ENCODE results near the gene DCLRE1A. TPM values are rescaled to one million over a fixed set of nuclear protein-coding genes. Genes with fewer than 3 reads are reported as not detected.

Gene DCLRE1A
- total and polyA plus RNA-seq, 7 donors, result 3.0 to 7.5 (median 4.8) TPM

DNA sequence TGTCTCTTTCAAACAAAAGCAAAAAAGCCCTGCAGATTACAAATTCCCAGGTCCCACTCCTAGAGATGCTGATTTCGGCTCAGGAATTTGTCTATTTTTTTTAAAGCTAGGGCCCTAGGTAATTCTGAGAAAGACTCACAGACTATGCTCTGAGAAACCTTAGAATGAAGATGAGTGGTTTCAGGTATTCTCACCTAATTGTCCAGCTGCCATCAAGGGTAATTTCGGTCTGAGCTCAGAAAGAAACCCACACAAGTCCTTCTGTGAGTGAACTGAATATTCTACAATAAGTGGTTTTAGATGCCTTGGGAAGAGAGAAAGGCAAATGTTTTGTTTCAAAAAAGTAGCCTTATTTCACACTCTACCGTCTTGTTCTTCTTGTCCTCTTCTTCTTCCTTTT lies 45.7 kb downstream of the DCLRE1A start:
- peaks cover 0 to 4% (median 0%) of the 10 kb centered on the region in 4 donors for H3K4me1 ChIP-seq
- no peaks in the 10 kb centered on the region for H3K27me3 ChIP-seq
- DNase-seq, result no peak
- H3K36me3 ChIP-seq, result no peaks in the 10 kb centered on the region
- TF ChIP-seq, protein P1, sequence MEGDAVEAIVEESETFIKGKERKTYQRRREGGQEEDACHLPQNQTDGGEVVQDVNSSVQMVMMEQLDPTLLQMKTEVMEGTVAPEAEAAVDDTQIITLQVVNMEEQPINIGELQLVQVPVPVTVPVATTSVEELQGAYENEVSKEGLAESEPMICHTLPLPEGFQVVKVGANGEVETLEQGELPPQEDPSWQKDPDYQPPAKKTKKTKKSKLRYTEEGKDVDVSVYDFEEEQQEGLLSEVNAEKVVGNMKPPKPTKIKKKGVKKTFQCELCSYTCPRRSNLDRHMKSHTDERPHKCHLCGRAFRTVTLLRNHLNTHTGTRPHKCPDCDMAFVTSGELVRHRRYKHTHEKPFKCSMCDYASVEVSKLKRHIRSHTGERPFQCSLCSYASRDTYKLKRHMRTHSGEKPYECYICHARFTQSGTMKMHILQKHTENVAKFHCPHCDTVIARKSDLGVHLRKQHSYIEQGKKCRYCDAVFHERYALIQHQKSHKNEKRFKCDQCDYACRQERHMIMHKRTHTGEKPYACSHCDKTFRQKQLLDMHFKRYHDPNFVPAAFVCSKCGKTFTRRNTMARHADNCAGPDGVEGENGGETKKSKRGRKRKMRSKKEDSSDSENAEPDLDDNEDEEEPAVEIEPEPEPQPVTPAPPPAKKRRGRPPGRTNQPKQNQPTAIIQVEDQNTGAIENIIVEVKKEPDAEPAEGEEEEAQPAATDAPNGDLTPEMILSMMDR (IDR thresholded peaks at IDR 0.05), result no peak
- TF ChIP-seq EP300 (IDR thresholded peaks at IDR 0.05) (no peak), POLR2AphosphoS5 (IDR thresholded peaks at IDR 0.05) (no peak), POLR2A (IDR thresholded peaks at IDR 0.05) (no peak)
- no peak overlapping the region for H3K4me3 ChIP-seq
- no peak overlapping the region for H3K27ac ChIP-seq
- no peaks in the 10 kb centered on the region for H3K9me3 ChIP-seq
- intact Hi-C loops (cut with DNase I), result no loop called here
- 90 to 92% methylated on average over 3 of the region's 3 CpGs for WGBS, 2 donors

DNA sequence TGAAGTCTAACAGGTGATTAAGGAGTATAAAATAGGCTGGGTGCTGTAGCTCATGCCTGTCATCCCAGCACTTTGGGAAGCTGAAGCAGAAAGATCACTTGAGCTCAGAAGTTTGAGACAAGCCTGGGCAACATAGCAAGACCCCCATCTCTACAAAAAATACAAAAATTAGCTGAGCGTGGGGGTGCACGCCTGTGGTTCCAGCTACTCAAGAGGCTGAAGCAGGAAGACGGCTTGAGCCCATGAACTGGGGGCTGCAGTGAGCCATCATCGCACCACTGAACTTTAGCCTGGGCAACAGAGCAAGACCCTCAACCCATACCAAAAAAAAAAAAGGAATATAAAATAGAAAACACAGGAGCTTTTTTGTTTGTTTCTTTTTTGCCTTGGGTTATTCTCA lies 47.4 kb downstream of the DCLRE1A start:
- DNase-seq, result no peak
- Histone ChIP-seq H3K4me3 (no peak overlapping the region), H3K4me1 (peaks cover 0 to 20% (median 11%) of the 10 kb centered on the region in 4 donors), H3K27ac (no peak overlapping the region), H3K9me3 (no peaks in the 10 kb centered on the region), H3K36me3 (no peaks in the 10 kb centered on the region), H3K27me3 (no peaks in the 10 kb centered on the region)
- intact Hi-C loops (cut with DNase I), result no loop called here
- WGBS, 2 donors, result 94 to 97% methylated on average over 4 of the region's 4 CpGs
- TF ChIP-seq POLR2A (IDR thresholded peaks at IDR 0.05), result no peak
- TF ChIP-seq, protein P1 (IDR thresholded peaks at IDR 0.05), result no peak

DNA sequence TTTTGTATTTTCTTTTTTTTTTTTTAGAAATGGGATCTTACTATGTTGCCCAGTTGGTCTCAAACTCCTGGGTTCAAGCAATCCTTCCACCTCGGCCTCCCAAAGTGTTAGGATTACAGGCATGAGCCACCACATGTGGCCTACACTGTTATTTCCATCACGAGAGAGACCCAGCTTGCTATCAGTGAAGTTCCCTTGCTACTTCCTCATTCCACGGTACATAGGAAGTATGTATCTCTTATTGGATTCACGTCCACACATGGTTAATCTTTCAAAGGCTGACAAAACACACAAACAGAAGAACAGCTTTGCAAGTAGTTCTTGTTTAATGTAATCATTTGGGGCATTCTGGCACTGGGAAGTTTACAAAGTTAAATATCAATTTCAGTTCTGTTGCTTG lies 50.9 kb downstream of the DCLRE1A start:
- TF ChIP-seq EP300 (IDR thresholded peaks at IDR 0.05) (no peak), POLR2A (IDR thresholded peaks at IDR 0.05) (no peak), POLR2AphosphoS5 (IDR thresholded peaks at IDR 0.05) (no peak)
- TF ChIP-seq, protein P1 (IDR thresholded peaks at IDR 0.05), result no peak
- whole genome bisulfite sequencing, 2 donors, result 20 to 34% methylated on average over 4 of the region's 4 CpGs
- Histone ChIP-seq H3K36me3 (no peaks in the 10 kb centered on the region), H3K27ac (peak overlapping the region in 1 of 4 donors; percentile 29), H3K27me3 (no peaks in the 10 kb centered on the region), H3K4me1 (peaks cover 0 to 25% (median 13%) of the 10 kb centered on the region in 4 donors), H3K4me3 (no peak overlapping the region), H3K9me3 (no peaks in the 10 kb centered on the region)
- no peak for DNase-seq
- intact Hi-C loops (cut with DNase I), result no loop called here

DNA sequence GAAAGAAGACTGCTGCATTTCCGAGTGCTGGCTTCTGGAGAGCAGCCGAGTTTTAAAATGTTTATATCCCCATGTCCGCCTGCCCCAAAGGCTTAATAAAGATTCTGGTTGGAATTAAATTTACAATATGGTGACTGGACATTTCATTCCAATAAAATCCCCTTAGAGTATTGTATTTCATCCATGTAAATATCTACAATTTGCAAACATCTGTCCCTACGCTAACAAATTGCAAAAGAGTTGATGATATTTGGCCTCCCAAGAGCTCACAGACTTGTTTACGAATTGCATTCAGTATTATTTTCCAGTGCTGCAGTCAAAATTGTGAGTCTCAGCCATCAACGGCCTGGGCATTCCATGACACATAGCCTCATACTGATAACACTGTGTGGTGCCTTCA lies 52.3 kb downstream of the DCLRE1A start:
- H3K36me3 ChIP-seq, result no peaks in the 10 kb centered on the region
- no peaks in the 10 kb centered on the region for H3K27me3 ChIP-seq
- intact Hi-C loops (cut with DNase I), result loop anchor here (2.0 kb wide), 1 partner anchor 53 kb away; the partner anchor contains the start of genes DCLRE1A and NHLRC2
- no peak overlapping the region for H3K4me3 ChIP-seq
- H3K27ac ChIP-seq, result peak overlapping the region in 2 of 4 donors; percentile 10 to 29
- TF ChIP-seq, protein P1 (IDR thresholded peaks at IDR 0.05), result no peak
- TF ChIP-seq POLR2AphosphoS5 (IDR thresholded peaks at IDR 0.05), result no peak
- no peak for TF ChIP-seq EP300 (IDR thresholded peaks at IDR 0.05)
- no peak for TF ChIP-seq POLR2A (IDR thresholded peaks at IDR 0.05)
- H3K4me1 ChIP-seq, result peaks cover 0 to 25% (median 13%) of the 10 kb centered on the region in 4 donors
- H3K9me3 ChIP-seq, result no peaks in the 10 kb centered on the region
- no peak for DNase-seq
- 76 to 87% methylated on average over 6 of the region's 6 CpGs for WGBS, 2 donors

DNA sequence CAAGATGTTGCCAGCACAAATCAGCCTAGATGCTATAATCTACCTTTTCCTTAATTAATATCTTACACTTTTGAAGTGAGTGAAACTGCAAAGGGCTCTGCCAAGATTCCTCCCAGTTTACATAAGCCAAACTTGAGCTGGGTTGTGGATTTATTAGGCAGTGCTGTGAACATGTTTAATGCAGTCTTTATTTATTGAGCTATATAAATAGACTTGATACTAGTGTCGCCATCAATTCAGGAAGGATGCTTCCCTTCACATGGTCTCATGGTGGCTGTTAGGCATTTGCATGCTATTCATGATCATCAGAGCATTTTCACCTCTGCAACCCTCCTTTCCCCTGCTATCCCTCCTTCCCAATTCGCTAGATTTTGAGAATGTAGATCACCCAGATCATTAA lies 62.2 kb downstream of the DCLRE1A start:
- Histone ChIP-seq H3K27me3 (no peaks in the 10 kb centered on the region), H3K27ac (peak overlapping the region in 1 of 4 donors; percentile 41), H3K36me3 (no peaks in the 10 kb centered on the region), H3K4me1 (peaks cover 0 to 37% (median 21%) of the 10 kb centered on the region in 4 donors), H3K4me3 (no peak overlapping the region), H3K9me3 (no peaks in the 10 kb centered on the region)
- DNase-seq, result no peak
- peak in 1 of 4 donors; percentile 53 for TF ChIP-seq POLR2AphosphoS5 (IDR thresholded peaks at IDR 0.05)
- TF ChIP-seq POLR2A (IDR thresholded peaks at IDR 0.05), result no peak
- intact Hi-C loops (cut with DNase I), result no loop called here
- WGBS, 2 donors, result 69 to 86% methylated on average over 2 of the region's 2 CpGs

Data from sigmoid colon (tissue), 7 donors.